ENCODE results near the gene IER5L.

IER5L gene

GRCh38 chr9:129148463-129149204 lies 29.4 kb downstream of the IER5L start:
- TF ChIP-seq EZH2 (IDR thresholded peaks at IDR 0.05; ENCODE audit: borderline replicate concordance, low read length) (no peak), CTCF (IDR thresholded peaks at IDR 0.05; ENCODE audit: low read length) (no peak)
- peak overlapping the region; percentile 47; the same call in 1 of the 2 replicates for H3K9ac ChIP-seq (ENCODE audit: low read length)
- H2AFZ ChIP-seq (ENCODE audit: low read length), result no peak overlapping the region
- no peaks in the 10 kb centered on the region for H3K9me2 ChIP-seq (ENCODE audit: low read depth, low read length)
- peak overlapping the region; percentile 89 for H3K27ac ChIP-seq (ENCODE audit: low read depth, low read length, poor library complexity, severe bottlenecking)
- no peaks in the 10 kb centered on the region for H3K27me3 ChIP-seq (ENCODE audit: insufficient read depth, low read length)
- H3K36me3 ChIP-seq (ENCODE audit: insufficient read depth, low read length), result peaks cover 7% of the 10 kb centered on the region
- H3K4me1 ChIP-seq (ENCODE audit: insufficient read depth, low read length, severe bottlenecking), result peaks cover 28% of the 10 kb centered on the region
- no peak overlapping the region for H3K4me3 ChIP-seq (ENCODE audit: low read depth, low read length, poor library complexity, severe bottlenecking)
- H3F3A ChIP-seq (ENCODE audit: insufficient read depth, low read length), result no peaks in the 10 kb centered on the region
- H4K20me1 ChIP-seq (ENCODE audit: insufficient read depth, low read length), result no peaks in the 10 kb centered on the region
- no peaks in the 10 kb centered on the region for H3K9me3 ChIP-seq (ENCODE audit: low read length)
- peak overlapping the region; percentile 33 for H3K4me2 ChIP-seq (ENCODE audit: low read length)
- H3K79me2 ChIP-seq (ENCODE audit: insufficient read depth, low read length), result no peaks in the 10 kb centered on the region

- TF ChIP-seq CTCF (IDR thresholded peaks at IDR 0.05; ENCODE audit: low read length) (no peak), EZH2 (IDR thresholded peaks at IDR 0.05; ENCODE audit: borderline replicate concordance, low read length) (no peak)
- Histone ChIP-seq H3F3A (ENCODE audit: insufficient read depth, low read length) (no peaks in the 10 kb centered on the region), H3K4me2 (ENCODE audit: low read length) (no peak overlapping the region), H4K20me1 (ENCODE audit: insufficient read depth, low read length) (no peaks in the 10 kb centered on the region), H3K4me3 (ENCODE audit: low read depth, low read length, poor library complexity, severe bottlenecking) (no peak overlapping the region), H3K27me3 (ENCODE audit: insufficient read depth, low read length) (no peaks in the 10 kb centered on the region), H2AFZ (ENCODE audit: low read length) (no peak overlapping the region), H3K79me2 (ENCODE audit: insufficient read depth, low read length) (no peaks in the 10 kb centered on the region), H3K27ac (ENCODE audit: low read depth, low read length, poor library complexity, severe bottlenecking) (peak overlapping the region; percentile 27), H3K9ac (ENCODE audit: low read length) (no peak overlapping the region), H3K36me3 (ENCODE audit: insufficient read depth, low read length) (peaks cover 18% of the 10 kb centered on the region), H3K4me1 (ENCODE audit: insufficient read depth, low read length, severe bottlenecking) (peaks cover 45% of the 10 kb centered on the region), H3K9me2 (ENCODE audit: low read depth, low read length) (no peaks in the 10 kb centered on the region), H3K9me3 (ENCODE audit: low read length) (no peaks in the 10 kb centered on the region)
Observed at GRCh38 chr9:129146441-129146941, 31.6 kb downstream of the IER5L start.

- no peaks in the 10 kb centered on the region for H3K79me2 ChIP-seq (ENCODE audit: insufficient read depth, low read length)
- H3K27me3 ChIP-seq (ENCODE audit: insufficient read depth, low read length), result no peaks in the 10 kb centered on the region
- H3K4me3 ChIP-seq (ENCODE audit: low read depth, low read length, poor library complexity, severe bottlenecking), result no peak overlapping the region
- H3K9me3 ChIP-seq (ENCODE audit: low read length), result no peaks in the 10 kb centered on the region
- no peak overlapping the region for H2AFZ ChIP-seq (ENCODE audit: low read length)
- H3K36me3 ChIP-seq (ENCODE audit: insufficient read depth, low read length), result peaks cover 18% of the 10 kb centered on the region
- TF ChIP-seq CTCF (IDR thresholded peaks at IDR 0.05; ENCODE audit: low read length), result no peak
- TF ChIP-seq EZH2 (IDR thresholded peaks at IDR 0.05; ENCODE audit: borderline replicate concordance, low read length), result no peak
- no peak overlapping the region for H3K9ac ChIP-seq (ENCODE audit: low read length)
- peaks cover 52% of the 10 kb centered on the region for H3K4me1 ChIP-seq (ENCODE audit: insufficient read depth, low read length, severe bottlenecking)
- no peaks in the 10 kb centered on the region for H3K9me2 ChIP-seq (ENCODE audit: low read depth, low read length)
- H4K20me1 ChIP-seq (ENCODE audit: insufficient read depth, low read length), result no peaks in the 10 kb centered on the region
- H3F3A ChIP-seq (ENCODE audit: insufficient read depth, low read length), result peaks cover 5% of the 10 kb centered on the region; the same call in 1 of the 2 replicates
- H3K27ac ChIP-seq (ENCODE audit: low read depth, low read length, poor library complexity, severe bottlenecking), result peak overlapping the region; percentile 27
- no peak overlapping the region for H3K4me2 ChIP-seq (ENCODE audit: low read length)
Observed at GRCh38 chr9:129145841-129146292, 32.2 kb downstream of the IER5L start.
